PC-9 (cell line): ENCODE data around the gene PLEKHG1.

Source experiments
- CTCF ChIP-seq: fragments of 200-600 bp; sonication (generic); conservative IDR thresholded peaks from 2 replicates; pipeline ENCODE4 v1.6.1; 2017; ENCODE audit warnings: mixed run types, antibody characterized with exemption, mild to moderate bottlenecking, moderate library complexity
- EZH2 ChIP-seq: fragments of 200-600 bp; sonication (generic); IDR thresholded peaks from 2 replicates; pipeline ENCODE4 v1.8.0; 2017; ENCODE audit warnings: antibody characterized with exemption, low read depth

DNA sequence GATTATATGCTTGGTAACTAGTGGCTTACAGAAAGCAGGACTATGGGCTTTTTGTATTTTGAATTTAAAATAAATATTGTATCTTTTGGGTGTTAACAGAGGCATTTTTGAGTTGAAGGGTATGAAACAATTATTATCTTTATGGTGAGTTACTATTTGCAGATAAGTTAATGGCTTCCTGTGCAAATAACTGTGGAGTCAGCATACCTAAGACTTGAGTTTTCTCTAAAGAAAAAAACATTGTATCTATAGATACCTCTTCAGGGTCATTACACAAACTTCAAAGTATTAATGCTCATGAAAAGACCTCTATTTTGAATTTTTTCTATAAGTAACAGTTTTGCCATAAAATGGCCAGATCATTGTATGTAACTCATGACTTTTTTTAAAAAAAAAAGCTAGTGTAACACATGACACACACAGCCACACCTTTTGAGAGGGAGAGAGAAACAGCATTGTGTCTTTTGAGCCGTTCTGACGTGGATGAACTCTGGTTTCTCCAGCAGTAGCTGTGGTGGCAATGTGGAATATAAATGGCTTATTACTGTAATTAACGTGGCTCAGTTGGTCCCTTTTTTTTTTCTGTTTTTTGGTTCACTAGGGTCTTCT, 36.3 kb downstream of the PLEKHG1 start:
- TF ChIP-seq EZH2, result no peak
- no peak for TF ChIP-seq CTCF
